Stomach smooth muscle (tissue), 2 donors: Measurements from ENCODE around the gene WDR43.
"Not testable (repeated sequence)": the region's sequence is repeated elsewhere in the genome, so short reads cannot be mapped to it uniquely, and the experiment has no call there.

Experiments used
- H3K27ac ChIP-seq: one replicate; pipeline ENCODE4 v1.7.0; 2013; ENCODE audit warnings: mild to moderate bottlenecking, low read length, inconsistent platforms
- H3K27me3 ChIP-seq, 2 donors: one replicate each; pipeline ENCODE4 v1.7.0; 2013; ENCODE audit warnings: low read length in 2 of 2; ENCODE audit not compliant: insufficient read depth in 2 of 2, control insufficient read depth in 1 of 2
- H3K36me3 ChIP-seq, 2 donors: one replicate each; pipeline ENCODE4 v1.7.0; 2013; ENCODE audit warnings: low read length in 2 of 2; ENCODE audit not compliant: control insufficient read depth in 2 of 2, insufficient read depth in 2 of 2
- H3K4me1 ChIP-seq: one replicate; pipeline ENCODE4 v1.7.0; 2013; ENCODE audit warnings: low read length; ENCODE audit not compliant: control insufficient read depth, insufficient read depth
- H3K4me3 ChIP-seq, 2 donors: one replicate each; pipeline ENCODE4 v1.7.0; 2013; ENCODE audit warnings: low read length in 2 of 2
- H3K9ac ChIP-seq, 2 donors: one replicate each; pipeline ENCODE4 v1.7.0; 2013; ENCODE audit warnings: low read length in 2 of 2, mild to moderate bottlenecking in 1 of 2
- H3K9me3 ChIP-seq, 2 donors: one replicate each; pipeline ENCODE4 v1.7.0; 2013; ENCODE audit warnings: low read length in 2 of 2; ENCODE audit not compliant: control insufficient read depth in 2 of 2
- donor health status: healthy.
- donor health status: Pancreatic carcinoma.

Gene WDR43

GRCh38 chr2:28960401-28960800 lies 65.9 kb downstream of the WDR43 start:
- H3K36me3 ChIP-seq: no peaks in the 10 kb centered on the region
- H3K27me3 ChIP-seq: no peaks in the 10 kb centered on the region
- H3K9me3 ChIP-seq: no peaks in the 10 kb centered on the region
- H3K4me1 ChIP-seq: peaks cover 8% of the 10 kb centered on the region
- H3K4me3 ChIP-seq: no peak overlapping the region
- no peak overlapping the region for H3K27ac ChIP-seq
- H3K9ac ChIP-seq: no peak overlapping the region

DNA sequence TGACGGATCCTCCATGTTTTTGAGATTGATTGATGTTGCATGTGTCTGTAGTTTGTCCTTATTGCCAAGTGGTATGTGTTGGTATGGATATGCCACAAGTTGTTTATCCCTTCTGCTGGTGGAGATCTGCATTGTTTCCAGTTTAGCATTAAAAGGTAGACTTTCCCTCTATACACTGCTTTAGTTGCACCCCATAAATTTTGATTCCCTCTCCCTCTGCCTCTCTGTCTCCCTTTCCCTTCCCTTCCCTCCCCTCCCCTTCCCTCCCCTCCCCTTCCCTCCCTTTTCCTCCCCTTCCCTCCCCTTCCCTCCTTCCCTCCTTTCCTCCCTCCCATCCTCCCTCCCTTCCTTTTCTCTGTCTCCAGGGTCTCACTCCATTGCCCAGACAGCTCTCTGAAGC lies 68.0 kb downstream of the WDR43 start:
- no peak overlapping the region for H3K9ac ChIP-seq
- no peak overlapping the region for H3K4me3 ChIP-seq
- no peaks in the 10 kb centered on the region for H3K9me3 ChIP-seq
- H3K27ac ChIP-seq: no peak overlapping the region
- no peaks in the 10 kb centered on the region for H3K36me3 ChIP-seq
- peaks cover 5% of the 10 kb centered on the region for H3K4me1 ChIP-seq
- H3K27me3 ChIP-seq: no peaks in the 10 kb centered on the region

- no peak overlapping the region for H3K4me3 ChIP-seq
- no peaks in the 10 kb centered on the region for H3K4me1 ChIP-seq
- H3K9ac ChIP-seq: no peak overlapping the region
- H3K36me3 ChIP-seq: no peaks in the 10 kb centered on the region
- no peak overlapping the region for H3K27ac ChIP-seq
- H3K27me3 ChIP-seq: no peaks in the 10 kb centered on the region
- H3K9me3 ChIP-seq: no peaks in the 10 kb centered on the region
Measured at GRCh38 chr2:28970464-28971160, 76.1 kb downstream of the WDR43 start.

DNA sequence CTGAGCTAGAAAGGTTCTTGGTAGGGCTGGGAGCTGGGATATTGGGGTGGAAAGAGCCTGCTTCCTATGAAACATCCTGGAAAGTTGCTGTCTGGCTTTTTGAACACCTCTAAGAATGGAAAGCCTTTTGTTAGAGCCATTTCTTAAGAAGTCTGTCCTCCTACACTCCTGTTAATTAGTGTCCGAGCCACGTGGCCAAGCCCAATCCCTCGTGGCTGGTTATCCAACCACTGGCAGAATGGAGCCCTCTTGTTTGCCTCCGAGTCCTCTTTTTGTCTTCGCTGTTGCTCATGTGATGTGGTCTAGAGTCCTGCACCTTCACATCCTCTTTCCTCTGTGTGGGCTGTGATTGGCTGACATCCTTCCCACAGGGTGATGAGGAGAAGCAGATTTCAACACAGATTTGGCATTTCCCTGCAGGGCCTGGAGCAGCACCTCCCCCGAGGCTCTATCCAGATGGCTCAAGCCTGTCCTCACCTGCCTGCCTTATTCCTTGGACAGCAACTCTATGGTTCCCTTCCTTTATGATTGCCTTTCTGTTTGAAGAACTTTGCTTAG lies 78.4 kb downstream of the WDR43 start:
- no peak overlapping the region for H3K27ac ChIP-seq

GRCh38 chr2:28974252-28974651 lies 79.8 kb downstream of the WDR43 start:
- Histone ChIP-seq H3K4me1 (no peaks in the 10 kb centered on the region), H3K9ac (no peak overlapping the region), H3K9me3 (no peaks in the 10 kb centered on the region), H3K36me3 (no peaks in the 10 kb centered on the region), H3K27me3 (no peaks in the 10 kb centered on the region), H3K4me3 (no peak overlapping the region), H3K27ac (no peak overlapping the region)

More for the DNA sequence above, 78.4 kb downstream of the WDR43 start:
- Histone ChIP-seq H3K36me3 (no peaks in the 10 kb centered on the region), H3K27me3 (no peaks in the 10 kb centered on the region), H3K4me1 (no peaks in the 10 kb centered on the region), H3K9ac (no peak overlapping the region), H3K4me3 (no peak overlapping the region), H3K9me3 (no peaks in the 10 kb centered on the region)

DNA sequence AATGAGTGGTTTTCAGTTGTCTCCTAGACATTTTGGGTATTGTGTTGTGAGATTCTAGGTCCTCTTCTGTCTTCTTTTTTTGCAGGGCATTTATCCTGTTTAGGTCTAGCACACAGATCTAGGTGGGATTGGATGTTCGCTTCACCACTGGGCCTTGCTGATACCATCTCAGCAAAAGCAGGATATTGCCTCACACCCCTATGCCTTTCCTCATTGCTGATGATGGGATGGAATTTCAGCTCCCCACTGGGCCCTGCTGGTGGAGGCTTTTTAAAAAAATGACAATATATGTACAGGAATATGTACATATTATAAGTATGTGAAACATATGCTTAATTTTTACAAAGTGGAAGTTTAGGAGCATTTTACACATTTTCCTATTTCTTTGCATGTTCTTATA lies 81.2 kb downstream of the WDR43 start:
- no peak overlapping the region for H3K9ac ChIP-seq

GRCh38 chr2:28976584-28976983 lies 82.1 kb downstream of the WDR43 start:
- Histone ChIP-seq H3K27me3 (no peaks in the 10 kb centered on the region), H3K27ac (no peak overlapping the region), H3K4me1 (peaks cover 20% of the 10 kb centered on the region), H3K36me3 (no peaks in the 10 kb centered on the region), H3K9ac (no peak overlapping the region), H3K4me3 (no peak overlapping the region), H3K9me3 (no peaks in the 10 kb centered on the region)

More for the DNA sequence above, 81.2 kb downstream of the WDR43 start:
- Histone ChIP-seq H3K27me3 (no peaks in the 10 kb centered on the region), H3K27ac (no peak overlapping the region), H3K9me3 (no peaks in the 10 kb centered on the region), H3K4me1 (peaks cover 11% of the 10 kb centered on the region), H3K36me3 (no peaks in the 10 kb centered on the region), H3K4me3 (no peak overlapping the region)

GRCh38 chr2:28977176-28977875 lies 82.9 kb downstream of the WDR43 start:
- peaks cover 27% of the 10 kb centered on the region for H3K4me1 ChIP-seq
- H3K9me3 ChIP-seq: no peaks in the 10 kb centered on the region
- no peak overlapping the region for H3K27ac ChIP-seq
- no peak overlapping the region for H3K4me3 ChIP-seq
- H3K27me3 ChIP-seq: no peaks in the 10 kb centered on the region
- H3K9ac ChIP-seq: no peak overlapping the region
- no peaks in the 10 kb centered on the region for H3K36me3 ChIP-seq

DNA sequence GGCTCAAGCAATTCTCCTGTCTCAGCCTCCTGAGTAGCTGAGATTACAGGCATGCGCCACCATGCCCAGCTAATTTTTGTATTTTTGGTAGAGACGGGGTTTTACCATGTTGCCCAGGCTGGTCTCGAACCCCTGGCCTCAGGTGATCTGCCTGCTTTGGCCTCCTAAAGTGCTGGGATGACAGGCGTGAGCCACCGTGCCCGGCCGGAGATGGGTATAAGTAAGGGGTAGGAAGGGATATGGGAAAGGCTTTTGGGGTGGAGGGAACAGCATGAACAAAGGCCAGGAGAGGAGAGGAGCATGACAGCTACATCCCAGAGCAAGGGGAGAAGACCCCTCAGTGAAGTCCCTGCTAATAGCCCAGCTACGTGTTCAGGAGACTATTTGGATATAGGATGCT lies 83.5 kb downstream of the WDR43 start:
- H3K36me3 ChIP-seq, H3K4me3 ChIP-seq, H3K27me3 ChIP-seq, H3K9me3 ChIP-seq, H3K9ac ChIP-seq, H3K27ac ChIP-seq: not testable (repeated sequence)
- peaks cover 31% of the 10 kb centered on the region for H3K4me1 ChIP-seq

DNA sequence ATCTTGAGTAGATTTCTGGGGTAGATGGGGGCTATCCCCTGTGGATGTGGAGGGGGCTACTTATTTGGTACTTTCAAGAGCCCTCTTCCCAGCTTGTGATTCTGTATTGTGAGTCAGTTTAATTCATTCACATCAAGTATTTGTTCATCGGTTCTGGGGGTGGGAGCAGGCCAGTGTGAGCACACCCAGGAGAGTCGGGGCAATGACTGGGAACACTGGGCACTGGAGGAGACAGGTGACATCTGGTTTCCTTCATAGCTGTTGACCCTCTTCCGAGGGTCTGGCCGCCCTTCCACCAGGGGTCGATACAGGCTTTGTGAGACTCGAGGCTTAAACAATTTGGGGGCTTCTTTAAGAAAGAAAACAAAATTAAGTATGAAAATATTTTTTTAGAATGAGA lies 84.1 kb downstream of the WDR43 start:
- H3K36me3 ChIP-seq: no peaks in the 10 kb centered on the region
- H3K27ac ChIP-seq: no peak overlapping the region
- H3K4me3 ChIP-seq: no peak overlapping the region
- no peaks in the 10 kb centered on the region for H3K9me3 ChIP-seq
- H3K9ac ChIP-seq: no peak overlapping the region
- peaks cover 31% of the 10 kb centered on the region for H3K4me1 ChIP-seq
- no peaks in the 10 kb centered on the region for H3K27me3 ChIP-seq

GRCh38 chr2:28979041-28979440 lies 84.6 kb downstream of the WDR43 start:
- no peak overlapping the region for H3K4me3 ChIP-seq
- no peaks in the 10 kb centered on the region for H3K36me3 ChIP-seq
- peaks cover 35% of the 10 kb centered on the region for H3K4me1 ChIP-seq
- H3K9ac ChIP-seq: no peak overlapping the region
- H3K9me3 ChIP-seq: no peaks in the 10 kb centered on the region
- no peaks in the 10 kb centered on the region for H3K27me3 ChIP-seq
- H3K27ac ChIP-seq: no peak overlapping the region
